Smooth muscle cell (in vitro differentiated cells): ENCODE data around the gene IFNL1. TPM values are rescaled to one million over a fixed set of nuclear protein-coding genes. Genes with fewer than 3 reads are reported as not detected.
A peak's percentile ranks its signal among the peaks of the same experiment; 100 is the strongest.

Source experiments
- DNase-seq: peaks from one replicate; lab custom pipeline; 2025; ENCODE audit not compliant: unreplicated experiment; lab: John Stamatoyannopoulos, UW
- H2AFZ ChIP-seq: fragments of 200-600 bp; sonication (generic); 2 replicates; pipeline ENCODE4 v1.6.0; 2016; ENCODE audit warnings: antibody characterized with exemption, low read depth, mild to moderate bottlenecking
- H3F3A ChIP-seq: fragments of 200-600 bp; sonication (generic); 2 replicates; pipeline ENCODE4 v1.6.0; 2017; ENCODE audit warnings: antibody characterized with exemption, low read depth
- H3K27ac ChIP-seq: fragments of 200-600 bp; sonication (generic); 2 replicates; pipeline ENCODE4 v1.5.1; 2016; ENCODE audit warnings: low read depth, mild to moderate bottlenecking
- H3K27me3 ChIP-seq: fragments of 200-600 bp; sonication (generic); 2 replicates; pipeline ENCODE4 v1.6.1; 2016; ENCODE audit warnings: low read depth, mild to moderate bottlenecking
- H3K36me3 ChIP-seq: fragments of 200-600 bp; sonication (generic); 2 replicates; pipeline ENCODE4 v1.5.1; 2016; ENCODE audit warnings: low read depth
- H3K4me1 ChIP-seq: fragments of 200-600 bp; sonication (generic); 2 replicates; pipeline ENCODE4 v1.5.1; 2016; ENCODE audit warnings: low read depth
- H3K4me2 ChIP-seq: fragments of 200-600 bp; sonication (generic); 2 replicates; pipeline ENCODE4 v1.6.0; 2016; ENCODE audit warnings: mild to moderate bottlenecking
- H3K4me3 ChIP-seq: fragments of 200-600 bp; sonication (generic); 2 replicates; pipeline ENCODE4 v1.5.1; 2016; ENCODE audit warnings: mild to moderate bottlenecking
- H3K79me2 ChIP-seq: fragments of 200-600 bp; sonication (generic); 2 replicates; pipeline ENCODE4 v1.6.0; 2016; ENCODE audit warnings: low read depth, mild to moderate bottlenecking
- H3K9ac ChIP-seq: fragments of 200-600 bp; sonication (generic); 2 replicates; pipeline ENCODE4 v1.6.0; 2016; ENCODE audit warnings: low read depth
- H3K9me3 ChIP-seq: fragments of 200-600 bp; sonication (generic); replicated peaks from 2 replicates; pipeline ENCODE4 v1.5.1; 2016; ENCODE audit warnings: low read depth
- H4K20me1 ChIP-seq: fragments of 200-600 bp; sonication (generic); 2 replicates; pipeline ENCODE4 v1.6.0; 2016; ENCODE audit warnings: low read depth
- CTCF ChIP-seq: fragments of 200-600 bp; sonication (generic); IDR thresholded peaks from 2 replicates; pipeline ENCODE4 v1.5.1; 2017; ENCODE audit warnings: borderline replicate concordance, mild to moderate bottlenecking, antibody characterized with exemption; ENCODE audit not compliant: insufficient read depth, poor library complexity, severe bottlenecking
- WGBS: methylation state at CpG from one replicate; pipeline ENCODE4 v1.1.7; 2016; ENCODE audit warnings: low lambda C conversion rate; 5-methylcytosine and 5-hydroxymethylcytosine counted together
- polyA plus RNA-seq: library from polyadenylated mRNA; unstranded; fragments of >200 nt; fragmentation: Nextera tagmentation; extraction: Ambion mirVana; gene quantifications from 2 replicates; pipeline ENCODE4 v1.2.1, GENCODE V29; 2016
- total RNA-seq: library from RNA; depleted of rRNA; stranded (reverse); fragments of >200 nt; gene quantifications from 2 replicates; pipeline ENCODE4 v1.2.3, GENCODE V29; 2014

IFNL1 gene
- total and polyA plus RNA-seq, 2 experiments from 2014 or later: not detected

DNA sequence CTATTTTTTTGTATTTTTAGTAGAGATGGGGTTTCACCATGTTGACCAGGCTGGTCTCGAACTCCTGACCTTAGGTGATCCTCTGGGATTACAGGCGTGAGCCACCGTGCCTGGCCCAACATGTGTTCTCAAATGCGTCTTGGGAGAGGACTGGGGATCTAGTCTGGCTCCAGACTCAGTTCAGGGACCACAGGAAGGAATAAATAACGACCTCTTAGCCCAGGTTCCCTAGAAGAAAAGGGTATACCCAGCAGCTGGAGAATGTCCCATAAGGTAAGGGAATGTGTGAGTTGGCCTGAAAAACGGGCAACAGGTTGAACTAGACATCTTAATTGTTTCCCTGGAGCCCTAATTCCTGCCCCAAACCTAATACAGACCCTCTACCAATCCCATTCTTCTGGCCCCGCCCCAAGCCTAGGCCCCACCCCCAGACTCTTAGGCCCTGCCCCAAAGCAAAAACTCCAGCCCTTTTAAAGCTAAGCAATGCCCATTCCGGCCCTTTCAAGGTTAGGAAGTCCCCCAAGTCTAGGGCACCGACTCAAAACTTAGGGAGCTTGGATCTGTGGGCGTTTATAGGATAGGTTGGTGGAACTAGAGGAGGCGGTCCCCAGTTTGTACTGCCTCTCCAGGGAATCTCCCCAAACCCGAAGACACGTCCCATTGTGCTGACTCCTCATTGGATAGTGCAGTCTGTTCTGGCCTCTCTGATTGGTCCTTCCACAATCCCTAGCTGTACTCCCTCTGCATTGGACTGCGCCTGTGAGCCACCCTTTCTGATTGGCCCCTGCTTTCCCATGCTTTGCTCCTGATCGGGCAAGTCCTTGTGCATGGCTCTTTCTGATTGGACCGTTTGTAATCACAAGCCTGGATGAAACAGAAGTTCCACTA, 29.8 kb downstream of the IFNL1 start:
- H2AFZ ChIP-seq: no peak overlapping the region

DNA sequence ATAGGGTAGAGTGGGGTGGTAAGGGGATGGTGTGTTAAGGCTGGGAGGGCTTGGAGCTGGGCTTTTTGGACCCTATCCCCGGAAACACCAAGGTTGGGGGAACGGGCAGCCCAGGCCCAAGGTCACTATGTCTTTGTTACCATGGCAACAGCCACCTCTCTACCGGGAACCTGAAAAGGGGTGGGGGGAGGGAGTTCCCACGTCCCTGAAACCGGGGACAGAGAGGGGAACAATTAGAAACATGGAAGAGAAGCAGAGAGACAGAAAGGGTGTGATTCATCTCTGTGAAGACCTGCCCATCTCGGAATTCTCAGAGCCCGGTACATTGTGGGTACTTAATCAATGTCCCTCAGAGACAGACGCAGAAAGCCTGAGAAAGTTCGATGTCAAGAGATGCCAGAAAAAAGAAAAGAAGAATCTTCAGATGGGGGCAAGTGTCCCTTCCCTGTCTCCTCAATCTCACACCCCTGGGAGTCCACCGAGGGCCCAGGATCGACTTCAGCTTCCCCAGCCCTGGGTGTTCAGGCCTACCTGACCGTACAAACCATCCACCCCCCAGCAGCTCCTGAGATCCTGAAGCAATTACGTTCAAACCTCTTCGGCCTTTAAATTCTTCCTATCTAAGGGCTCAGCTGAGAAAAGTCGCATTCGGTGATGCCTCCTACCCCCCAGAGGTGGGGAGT, 31.3 kb downstream of the IFNL1 start:
- Histone ChIP-seq H3K27ac (no peak overlapping the region), H2AFZ (no peak overlapping the region), H3K27me3 (no peaks in the 10 kb centered on the region), H3K4me2 (no peak overlapping the region), H3F3A (no peaks in the 10 kb centered on the region), H4K20me1 (no peaks in the 10 kb centered on the region), H3K9ac (no peak overlapping the region), H3K79me2 (no peaks in the 10 kb centered on the region), H3K9me3 (no peaks in the 10 kb centered on the region), H3K4me3 (no peak overlapping the region), H3K4me1 (no peaks in the 10 kb centered on the region), H3K36me3 (no peaks in the 10 kb centered on the region)
- no peak for TF ChIP-seq CTCF
- DNase-seq: no peak
- WGBS: 70% methylated on average over 16 of the region's 16 CpGs

More for the DNA sequence above, 29.8 kb downstream of the IFNL1 start:
- Histone ChIP-seq H3K4me1 (no peaks in the 10 kb centered on the region), H3F3A (no peaks in the 10 kb centered on the region), H3K79me2 (no peaks in the 10 kb centered on the region), H3K9ac (no peak overlapping the region), H4K20me1 (no peaks in the 10 kb centered on the region), H3K4me2 (no peak overlapping the region), H3K9me3 (no peaks in the 10 kb centered on the region), H3K4me3 (no peak overlapping the region), H3K27me3 (no peaks in the 10 kb centered on the region), H3K27ac (no peak overlapping the region), H3K36me3 (no peaks in the 10 kb centered on the region)
- DNase-seq: no peak
- no peak for TF ChIP-seq CTCF
- 86% methylated on average over 16 of the region's 16 CpGs for WGBS

DNA sequence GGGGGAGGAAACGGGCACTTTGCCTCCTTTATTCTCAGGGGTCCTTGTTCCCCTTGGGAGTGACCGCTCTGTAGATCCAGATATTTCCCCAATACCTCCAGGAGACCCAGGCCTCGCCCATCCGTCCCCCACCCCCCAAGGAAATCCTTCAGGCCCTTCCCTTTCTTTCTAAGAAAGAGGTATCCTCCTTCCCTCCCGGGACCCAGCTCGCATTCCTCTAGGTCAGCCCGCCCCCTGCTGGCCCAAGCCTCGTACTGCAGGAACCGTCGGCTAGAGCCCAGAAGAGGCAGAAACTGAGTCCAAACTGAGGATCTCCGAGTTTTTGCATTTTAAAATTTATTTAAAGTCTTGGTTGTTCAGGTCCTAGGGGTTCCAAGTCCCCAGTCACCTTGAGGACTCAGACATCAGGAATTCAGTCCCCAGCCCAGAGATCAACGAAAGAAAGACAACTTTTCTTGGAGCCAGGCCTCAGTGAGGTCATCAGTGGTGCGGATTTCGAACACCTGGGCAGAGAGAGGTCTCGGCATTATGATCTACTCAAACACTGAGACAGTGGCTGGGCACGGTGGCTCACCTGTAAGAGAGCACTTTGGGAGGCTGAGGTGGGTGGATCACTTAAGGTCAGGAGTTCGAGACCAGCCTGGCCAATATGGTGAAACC, 32.0 kb downstream of the IFNL1 start:
- Histone ChIP-seq H3F3A (no peaks in the 10 kb centered on the region), H4K20me1 (no peaks in the 10 kb centered on the region), H3K4me3 (no peak overlapping the region), H3K4me2 (no peak overlapping the region), H3K27ac (no peak overlapping the region), H3K27me3 (no peaks in the 10 kb centered on the region), H2AFZ (no peak overlapping the region), H3K4me1 (no peaks in the 10 kb centered on the region), H3K9ac (no peak overlapping the region), H3K36me3 (no peaks in the 10 kb centered on the region), H3K9me3 (no peaks in the 10 kb centered on the region), H3K79me2 (no peaks in the 10 kb centered on the region)
- WGBS: 26% methylated on average over 17 of the region's 17 CpGs
- DNase-seq: peak; percentile 75
- TF ChIP-seq CTCF: peak; percentile 98
